Measurements from ENCODE around the gene LAMC2.

GRCh38 chr1:183290628-183291027 is 104.6 kb downstream of the LAMC2 start:
- TF ChIP-seq CTCF (IDR thresholded peaks at IDR 0.05; ENCODE audit: insufficient read depth, low read length, poor library complexity, severe bottlenecking) (no peak), EZH2phosphoT487 (conservative IDR thresholded peaks at IDR 0.05; ENCODE audit: low read length) (no peak)

Data from SU-DHL-6 (cell line).